HG03139 (cell line): Measurements from ENCODE around the gene CYP2E1.
"Not testable (repeated sequence)": the region's sequence is repeated elsewhere in the genome, so short reads cannot be mapped to it uniquely, and the experiment has no call there.

Experiments used
- ATAC-seq: cut with Tn5 transposase; IDR thresholded peaks from one replicate; pipeline ENCODE4 v1.9.1; 2021; ENCODE audit not compliant: unreplicated experiment

Gene CYP2E1

GRCh38 chr10:133528296-133528844, 1.2 kb downstream of the CYP2E1 start:
- ATAC-seq = no peak

GRCh38 chr10:133528845-133529575, 1.8 kb downstream of the CYP2E1 start:
- ATAC-seq = no peak

- ATAC-seq = no peak
Measured at GRCh38 chr10:133529576-133529946, 2.4 kb downstream of the CYP2E1 start.

GRCh38 chr10:133530506-133530905, 3.3 kb downstream of the CYP2E1 start:
- ATAC-seq = no peak

GRCh38 chr10:133532871-133533270, 5.7 kb downstream of the CYP2E1 start:
- no peak for ATAC-seq

GRCh38 chr10:133534417-133534816, 7.3 kb downstream of the CYP2E1 start:
- ATAC-seq = no peak

- no peak for ATAC-seq
Measured at GRCh38 chr10:133536198-133536597, 9.0 kb downstream of the CYP2E1 start.

GRCh38 chr10:133537546-133538545, 10.7 kb downstream of the CYP2E1 start:
- no peak for ATAC-seq

- ATAC-seq = not testable (repeated sequence)
Measured at GRCh38 chr10:133541441-133541975, 14.3 kb downstream of the CYP2E1 start.

- ATAC-seq = no peak
Measured at GRCh38 chr10:133544506-133544905, 17.3 kb downstream of the CYP2E1 start.

- ATAC-seq = no peak
Measured at GRCh38 chr10:133554600-133554999, 27.4 kb downstream of the CYP2E1 start.

- no peak for ATAC-seq
Measured at GRCh38 chr10:133555521-133555920, 28.4 kb downstream of the CYP2E1 start.

GRCh38 chr10:133557381-133557780, 30.2 kb downstream of the CYP2E1 start:
- ATAC-seq = no peak

GRCh38 chr10:133559216-133559615, 32.1 kb downstream of the CYP2E1 start:
- ATAC-seq = no peak

GRCh38 chr10:133564816-133565215, 37.7 kb downstream of the CYP2E1 start:
- no peak for ATAC-seq

GRCh38 chr10:133565441-133566294, 38.5 kb downstream of the CYP2E1 start, which contains the start of gene SYCE1:
TSS of gene SYCE1 (minus strand) at chr10:133565583. CDS start at chr10:133565529, 54 bp downstream.
- ATAC-seq = no peak

- no peak for ATAC-seq
Measured at GRCh38 chr10:133567119-133567518, 40.0 kb downstream of the CYP2E1 start.

- ATAC-seq = no peak
Measured at GRCh38 chr10:133567609-133568286, 40.6 kb downstream of the CYP2E1 start.

- ATAC-seq = no peak
Measured at GRCh38 chr10:133568287-133568614, 41.1 kb downstream of the CYP2E1 start.
